GM23338 (cell line): ENCODE data around the gene LMO2. TPM values are rescaled to one million over a fixed set of nuclear protein-coding genes. Genes with fewer than 3 reads are reported as not detected.

Experiments used
- ATAC-seq: fragments of 200-7000 bp; cut with Tn5 transposase; 3 replicates; pipeline ENCODE4 v1.9.1; 2020
- DNase-seq: peaks from one replicate; pipeline ENCODE4 v3.0.0-alpha.2; 2015; ENCODE audit warnings: low spot score
- H2AFZ ChIP-seq: fragments of 200-600 bp; sonication (generic); 2 replicates; pipeline ENCODE4 v1.8.0; 2016; ENCODE audit warnings: antibody characterized with exemption, mild to moderate bottlenecking, moderate library complexity
- H3F3A ChIP-seq: fragments of 200-600 bp; sonication (generic); replicated peaks from 2 replicates; pipeline ENCODE4 v1.8.0; 2017; ENCODE audit warnings: antibody characterized with exemption, mixed run types, low read depth
- H3K27ac ChIP-seq: fragments of 200-600 bp; sonication (generic); 2 replicates; pipeline ENCODE4 v1.6.1; 2016; ENCODE audit warnings: low read depth
- H3K27me3 ChIP-seq: fragments of 200-600 bp; sonication (generic); 2 replicates; pipeline ENCODE4 v1.8.0; 2016; ENCODE audit warnings: mild to moderate bottlenecking, mixed run types, moderate library complexity; ENCODE audit not compliant: insufficient read depth
- H3K36me3 ChIP-seq: fragments of 200-600 bp; sonication (generic); 2 replicates; pipeline ENCODE4 v1.8.0; 2016; ENCODE audit warnings: mild to moderate bottlenecking; ENCODE audit not compliant: insufficient read depth
- H3K4me1 ChIP-seq: fragments of 200-600 bp; sonication (generic); 2 replicates; pipeline ENCODE4 v1.8.0; 2016; ENCODE audit warnings: mild to moderate bottlenecking, moderate library complexity; ENCODE audit not compliant: insufficient read depth
- H3K4me2 ChIP-seq: fragments of 200-600 bp; sonication (generic); 2 replicates; pipeline ENCODE4 v1.7.1; 2017; ENCODE audit warnings: mixed run types
- H3K4me3 ChIP-seq: fragments of 200-600 bp; sonication (generic); 2 replicates; pipeline ENCODE4 v1.6.1; 2016; ENCODE audit warnings: mixed run types
- H3K79me2 ChIP-seq: fragments of 200-600 bp; sonication (generic); replicated peaks from 2 replicates; pipeline ENCODE4 v1.8.0; 2017; ENCODE audit warnings: mild to moderate bottlenecking; ENCODE audit not compliant: insufficient read depth
- H3K9me2 ChIP-seq: fragments of 200-600 bp; sonication (generic); 2 replicates; pipeline ENCODE4 v1.8.0; 2017; ENCODE audit not compliant: insufficient read depth
- H4K20me1 ChIP-seq: fragments of 200-600 bp; sonication (generic); replicated peaks from 2 replicates; pipeline ENCODE4 v1.8.0; 2017; ENCODE audit warnings: mild to moderate bottlenecking; ENCODE audit not compliant: insufficient read depth
- H3K27ac Mint-ChIP-seq: 2 replicates; pipeline ENCODE4 v1.8.0; 2020; ENCODE audit warnings: inconsistent platforms, mild to moderate bottlenecking, moderate library complexity, mixed read lengths
- H3K27me3 Mint-ChIP-seq: 3 replicates; pipeline ENCODE4 v1.8.0; 2022; ENCODE audit warnings: low read depth, mild to moderate bottlenecking, moderate library complexity, mixed read lengths, inconsistent platforms; ENCODE audit not compliant: insufficient read depth, poor library complexity
- H3K36me3 Mint-ChIP-seq: 3 replicates; pipeline ENCODE4 v1.8.0; 2021; ENCODE audit warnings: low read depth, mild to moderate bottlenecking, inconsistent platforms, moderate library complexity, mixed read lengths
- H3K4me1 Mint-ChIP-seq: 3 replicates; pipeline ENCODE4 v1.8.0; 2020; ENCODE audit warnings: mild to moderate bottlenecking, inconsistent platforms, mixed read lengths
- H3K4me3 Mint-ChIP-seq: 3 replicates; pipeline ENCODE4 v1.8.0; 2021; ENCODE audit warnings: moderate library complexity, mild to moderate bottlenecking, inconsistent platforms, mixed read lengths
- H3K9me3 Mint-ChIP-seq: 3 replicates; pipeline ENCODE4 v1.8.0; 2020; ENCODE audit warnings: moderate library complexity, mild to moderate bottlenecking, inconsistent platforms, mixed read lengths
- CTCF ChIP-seq, 2 experiments: fragments of 200-600 bp in 1 of 2; sonication (generic) in 1 of 2; conservative IDR thresholded peaks; 2 replicates each; pipeline versions ENCODE4 v1.5.1 to v1.6.1; 2016 to 2017; ENCODE audit warnings: antibody characterized with exemption in 2 of 2, low read depth in 2 of 2, mild to moderate bottlenecking in 2 of 2, moderate library complexity in 1 of 2
- ETS1 ChIP-seq: IDR thresholded peaks from 2 replicates; pipeline ENCODE4 v1.6.1; 2016; ENCODE audit warnings: antibody characterized with exemption
- EZH2 ChIP-seq: fragments of 200-600 bp; sonication (generic); IDR thresholded peaks from one replicate; pipeline ENCODE4 v1.8.0; 2017; ENCODE audit warnings: antibody characterized with exemption, mild to moderate bottlenecking, low read depth; ENCODE audit not compliant: unreplicated experiment
- EZH2phosphoT487 ChIP-seq: fragments of 200-600 bp; sonication (generic); IDR thresholded peaks from one replicate; pipeline ENCODE4 v1.8.1; 2018; ENCODE audit warnings: antibody characterized with exemption; ENCODE audit not compliant: unreplicated experiment
- JUNB ChIP-seq: IDR thresholded peaks from one replicate; pipeline ENCODE4 v1.6.1; 2016; ENCODE audit warnings: antibody characterized with exemption; ENCODE audit not compliant: unreplicated experiment
- NANOG ChIP-seq: IDR thresholded peaks from 2 replicates; pipeline ENCODE4 v1.6.1; 2016; ENCODE audit warnings: antibody characterized with exemption, borderline replicate concordance
- POLR2AphosphoS5 ChIP-seq: IDR thresholded peaks from 2 replicates; pipeline ENCODE4 v1.6.1; 2016; ENCODE audit warnings: antibody characterized with exemption, low read depth
- STAT1 ChIP-seq: IDR thresholded peaks from one replicate; pipeline ENCODE4 v1.6.1; 2016; ENCODE audit warnings: antibody characterized with exemption; ENCODE audit not compliant: unreplicated experiment
- ZNF114 ChIP-seq: fragments of 250-450 bp; sonication (Bioruptor Pico); IDR thresholded peaks from 2 replicates; pipeline ENCODE4 v1.5.0; 2020; ENCODE audit warnings: mild to moderate bottlenecking, moderate library complexity
- polyA plus RNA-seq: library from polyadenylated mRNA; unstranded; fragments of >200 nt; fragmentation: Nextera tagmentation; extraction: Ambion mirVana; gene quantifications from 2 replicates; pipeline ENCODE4 v1.2.1, GENCODE V29; 2016
- total RNA-seq: library from RNA; depleted of rRNA; stranded (reverse); fragments of >200 nt; shearing (Covaris generic); gene quantifications from 2 replicates; pipeline ENCODE4 v1.2.3, GENCODE V29; 2014
- TF ChIP-seq, protein P1 (sequence below): IDR thresholded peaks from one replicate; pipeline ENCODE4 v1.6.1; 2018; ENCODE audit warnings: antibody characterized with exemption; ENCODE audit not compliant: unreplicated experiment

LMO2 gene
- total and polyA plus RNA-seq, 2 experiments from 2014 or later = 1.4 to 3.1 TPM

DNA sequence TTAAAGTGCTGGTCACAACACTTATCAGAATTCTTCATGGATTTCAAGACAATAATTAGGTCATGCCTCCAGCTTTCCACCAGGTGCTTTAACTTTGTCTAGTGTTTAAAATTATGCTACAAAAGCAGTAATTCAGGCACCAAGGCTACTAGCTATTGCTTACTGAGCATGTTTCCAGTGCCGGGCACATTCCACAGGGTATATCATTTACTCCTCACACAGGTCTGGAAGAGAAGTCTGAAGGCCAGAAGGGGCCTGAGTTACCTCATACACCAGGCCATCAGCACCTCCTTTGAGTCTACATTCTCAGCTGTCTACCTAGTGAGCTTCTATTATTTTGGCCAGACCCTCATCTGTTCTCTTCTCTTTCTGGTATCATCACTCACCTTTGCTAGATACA lies 41.7 kb upstream of the LMO2 start (continued):
- TF ChIP-seq, protein P1, sequence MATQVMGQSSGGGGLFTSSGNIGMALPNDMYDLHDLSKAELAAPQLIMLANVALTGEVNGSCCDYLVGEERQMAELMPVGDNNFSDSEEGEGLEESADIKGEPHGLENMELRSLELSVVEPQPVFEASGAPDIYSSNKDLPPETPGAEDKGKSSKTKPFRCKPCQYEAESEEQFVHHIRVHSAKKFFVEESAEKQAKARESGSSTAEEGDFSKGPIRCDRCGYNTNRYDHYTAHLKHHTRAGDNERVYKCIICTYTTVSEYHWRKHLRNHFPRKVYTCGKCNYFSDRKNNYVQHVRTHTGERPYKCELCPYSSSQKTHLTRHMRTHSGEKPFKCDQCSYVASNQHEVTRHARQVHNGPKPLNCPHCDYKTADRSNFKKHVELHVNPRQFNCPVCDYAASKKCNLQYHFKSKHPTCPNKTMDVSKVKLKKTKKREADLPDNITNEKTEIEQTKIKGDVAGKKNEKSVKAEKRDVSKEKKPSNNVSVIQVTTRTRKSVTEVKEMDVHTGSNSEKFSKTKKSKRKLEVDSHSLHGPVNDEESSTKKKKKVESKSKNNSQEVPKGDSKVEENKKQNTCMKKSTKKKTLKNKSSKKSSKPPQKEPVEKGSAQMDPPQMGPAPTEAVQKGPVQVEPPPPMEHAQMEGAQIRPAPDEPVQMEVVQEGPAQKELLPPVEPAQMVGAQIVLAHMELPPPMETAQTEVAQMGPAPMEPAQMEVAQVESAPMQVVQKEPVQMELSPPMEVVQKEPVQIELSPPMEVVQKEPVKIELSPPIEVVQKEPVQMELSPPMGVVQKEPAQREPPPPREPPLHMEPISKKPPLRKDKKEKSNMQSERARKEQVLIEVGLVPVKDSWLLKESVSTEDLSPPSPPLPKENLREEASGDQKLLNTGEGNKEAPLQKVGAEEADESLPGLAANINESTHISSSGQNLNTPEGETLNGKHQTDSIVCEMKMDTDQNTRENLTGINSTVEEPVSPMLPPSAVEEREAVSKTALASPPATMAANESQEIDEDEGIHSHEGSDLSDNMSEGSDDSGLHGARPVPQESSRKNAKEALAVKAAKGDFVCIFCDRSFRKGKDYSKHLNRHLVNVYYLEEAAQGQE = no peak

GRCh38 chr11:33932721-33933120 lies 40.8 kb upstream of the LMO2 start:
- H2AFZ ChIP-seq = no peak overlapping the region
- H3K4me3 ChIP-seq = no peak overlapping the region
- no peak overlapping the region for H3K4me2 ChIP-seq
- H3F3A ChIP-seq = no peaks in the 10 kb centered on the region
- DNase-seq = no peak
- H3K27me3 Mint-ChIP-seq = peaks cover 6% of the 10 kb centered on the region
- no peak for ATAC-seq
- H3K27ac ChIP-seq = no peak overlapping the region
- peaks cover 17% of the 10 kb centered on the region for H3K36me3 Mint-ChIP-seq
- H3K9me2 ChIP-seq = 0 out of 2 replicates have a peak, but pooled peaks cover 6% of the 10 kb centered on the region
- peaks cover 14% of the 10 kb centered on the region; the same call in 1 of the 2 replicates for H3K4me1 ChIP-seq
- H3K27me3 ChIP-seq = no peaks in the 10 kb centered on the region
- H3K9me3 Mint-ChIP-seq = peaks cover 20% of the 10 kb centered on the region
- no peaks in the 10 kb centered on the region for H3K79me2 ChIP-seq
- H3K4me3 Mint-ChIP-seq = no peak overlapping the region
- H3K27ac Mint-ChIP-seq = no peak overlapping the region
- H4K20me1 ChIP-seq = no peaks in the 10 kb centered on the region
- H3K4me1 Mint-ChIP-seq = peaks cover 15% of the 10 kb centered on the region
- H3K36me3 ChIP-seq = no peaks in the 10 kb centered on the region
- TF ChIP-seq JUNB (no peak), EZH2phosphoT487 (no peak), EZH2 (no peak), STAT1 (no peak), NANOG (no peak), ZNF114 (CRISPR knock-in tag) (no peak), CTCF (conservative IDR thresholded peaks at IDR 0.05; ENCODE audit: low read depth in 2 of 2) (no peak), ETS1 (no peak), POLR2AphosphoS5 (no peak)
- TF ChIP-seq, protein P1 = no peak
